AG04449 (cell line): ENCODE measurements around the gene PEMT.

Source experiments
- CTCF ChIA-PET: fragments of 350-600 bp; formaldehyde crosslinking; extraction: SDS; loops from one replicate; lab custom pipeline; 2021; ENCODE audit warnings: antibody characterized with exemption; lab: Yijun Ruan, JAX
- POLR2A ChIA-PET: fragments of 400-600, 350-600 bp; formaldehyde crosslinking; extraction: SDS; loops from one replicate; lab custom pipeline; 2020; ENCODE audit warnings: antibody characterized with exemption, inconsistent platforms; lab: Yijun Ruan, JAX
- DNase-seq: peaks from one replicate; pipeline ENCODE4 v3.0.0-alpha.2; 2010; ENCODE audit warnings: low read depth, low spot score
- H3K4me3 ChIP-seq: 2 replicates; pipeline ENCODE4 v1.5.1; 2011; ENCODE audit warnings: low read depth, mild to moderate bottlenecking, control low read depth, low read length
- CTCF ChIP-seq: IDR thresholded peaks from one replicate; pipeline ENCODE4 v1.5.1; 2011; ENCODE audit warnings: mild to moderate bottlenecking, moderate library complexity, low read length, control low read depth, inconsistent platforms; ENCODE audit not compliant: insufficient read depth; ENCODE audit errors: missing control alignments

PEMT gene

GRCh38 chr17:17527534-17527933, 64.0 kb downstream of the PEMT start:
- DNase-seq, result no peak
- POLR2A ChIA-PET, result interaction anchor here (0.7 kb wide), 1 partner anchor 30 kb away, joined by 3 read pairs; no protein-coding TSS in a partner anchor
- no peak overlapping the region for H3K4me3 ChIP-seq
- TF ChIP-seq CTCF, result no peak
- CTCF ChIA-PET, result interaction anchor here (2.6 kb wide), 1 partner anchor 31 kb away, joined by 12 read pairs; the partner anchor contains the start of gene RASD1

GRCh38 chr17:17526369-17526768, 65.1 kb downstream of the PEMT start:
- no peak overlapping the region for H3K4me3 ChIP-seq
- POLR2A ChIA-PET, result interaction anchor here (0.6 kb wide), 1 partner anchor 30 kb away, joined by 4 read pairs; the partner anchor contains the start of gene RASD1
- no peak for DNase-seq
- TF ChIP-seq CTCF, result no peak
- CTCF ChIA-PET, result interaction anchor here (0.6 to 2.3 kb wide), 5 partner anchors 10 to 171 kb away, joined by 3 to 7 read pairs (median 4); no protein-coding TSS in a partner anchor

- DNase-seq, result no peak
- POLR2A ChIA-PET, result no interaction called here
- CTCF ChIA-PET, result interaction anchor here (0.6 to 2.3 kb wide), 6 partner anchors 9 to 171 kb away, joined by 3 to 7 read pairs (median 4); no protein-coding TSS in a partner anchor
- no peak overlapping the region for H3K4me3 ChIP-seq
- no peak for TF ChIP-seq CTCF
Observed at GRCh38 chr17:17525956-17526355, 65.6 kb downstream of the PEMT start.

- H3K4me3 ChIP-seq, result no peak overlapping the region
- TF ChIP-seq CTCF, result no peak
- POLR2A ChIA-PET, result no interaction called here
- CTCF ChIA-PET, result interaction anchor here (0.8 to 2.3 kb wide), 5 partner anchors 9 to 170 kb away, joined by 3 to 7 read pairs (median 4); no protein-coding TSS in a partner anchor
- DNase-seq, result no peak
Observed at GRCh38 chr17:17525311-17525710, 66.2 kb downstream of the PEMT start.

GRCh38 chr17:17523731-17524490, 67.6 kb downstream of the PEMT start:
- H3K4me3 ChIP-seq, result no peak overlapping the region
- POLR2A ChIA-PET, result no interaction called here
- no peak for DNase-seq
- CTCF ChIA-PET, result interaction anchor here (0.9 to 1.5 kb wide), 3 partner anchors 9 to 12 kb away, joined by 3 to 7 read pairs (median 4); no protein-coding TSS in a partner anchor
- no peak for TF ChIP-seq CTCF
